ENCODE results near the gene GNL1. TPM values are rescaled to one million over a fixed set of nuclear protein-coding genes. Genes with fewer than 3 reads are reported as not detected.

Gene GNL1
- total and polyA plus RNA-seq, 9 of the 15 experiments (the other 6 are each of a cell fraction or from before 2014, with no cell fraction given) = 0.73 to 112 (median 58.0) TPM

DNA sequence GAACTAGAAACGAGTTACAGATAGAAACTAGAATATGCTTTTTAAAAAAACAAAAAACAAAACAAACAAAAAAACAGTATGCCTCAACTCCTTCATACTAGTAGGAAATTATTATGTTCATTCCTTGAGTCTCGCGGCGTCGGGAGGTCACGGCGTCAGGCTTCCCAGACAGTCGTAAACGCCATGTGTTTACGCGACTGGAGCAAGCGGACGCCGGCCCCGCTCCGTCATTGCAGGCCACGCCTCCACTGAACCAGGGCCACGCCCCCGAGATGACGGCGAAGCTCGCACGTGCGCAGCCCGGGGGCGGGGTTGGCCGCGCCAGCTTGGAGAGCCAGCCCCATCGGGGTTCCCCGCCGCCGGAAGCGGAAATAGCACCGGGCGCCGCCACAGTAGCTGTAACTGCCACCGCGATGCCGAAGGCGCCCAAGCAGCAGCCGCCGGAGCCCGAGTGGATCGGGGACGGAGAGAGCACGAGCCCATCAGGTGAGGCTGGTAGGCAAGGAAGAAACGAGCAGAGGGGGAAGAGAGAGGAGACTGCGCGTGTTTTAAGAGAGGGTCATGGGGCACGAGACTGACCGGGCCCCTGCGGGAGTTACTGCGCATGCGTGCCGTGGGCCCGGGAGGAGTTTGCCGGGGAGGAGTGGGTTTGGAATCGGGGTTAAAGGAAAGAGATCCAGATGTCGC, 14.9 kb upstream of the GNL1 start, which contains the start of gene ABCF1 (continued):
- 0 out of 2 replicates have a peak, but pooled peaks have one; percentile 30 for TF ChIP-seq PREB (CRISPR knock-in tag; IDR thresholded peaks at IDR 0.05)
- no peak for TF ChIP-seq NFE2L1 (tag; IDR thresholded peaks at IDR 0.05; ENCODE audit: borderline replicate concordance, low read depth)
- peak; percentile 12; the same call in 1 of the 2 replicates for TF ChIP-seq ZNF263 (CRISPR knock-in tag; IDR thresholded peaks at IDR 0.05; ENCODE audit: borderline replicate concordance)
- peak; percentile 71; the same call in 1 of the 2 replicates for TF ChIP-seq ZBTB9 (CRISPR knock-in tag; IDR thresholded peaks at IDR 0.05)
- no peak for TF ChIP-seq ILK (tag; IDR thresholded peaks at IDR 0.05; ENCODE audit: borderline replicate concordance, low read depth)
- TF ChIP-seq SAFB2 (IDR thresholded peaks at IDR 0.05; ENCODE audit: borderline replicate concordance, low read depth, low read length, severe bottlenecking) = no peak
- TF ChIP-seq ELF1 (tag; IDR thresholded peaks at IDR 0.05) = peak; percentile 83
- no peak for TF ChIP-seq SAFB (IDR thresholded peaks at IDR 0.05; ENCODE audit: borderline replicate concordance, low read depth, low read length)
- peak; percentile 45 for TF ChIP-seq GMEB1 (CRISPR knock-in tag; IDR thresholded peaks at IDR 0.05)
- no peak for TF ChIP-seq GTF3C2 (IDR thresholded peaks at IDR 0.05; ENCODE audit: borderline replicate concordance, extremely low read depth, insufficient read length)
- TF ChIP-seq HNRNPK (IDR thresholded peaks at IDR 0.05; ENCODE audit: low read depth, low read length, poor library complexity, severe bottlenecking) = peak; percentile 24
- TF ChIP-seq, protein P1, sequence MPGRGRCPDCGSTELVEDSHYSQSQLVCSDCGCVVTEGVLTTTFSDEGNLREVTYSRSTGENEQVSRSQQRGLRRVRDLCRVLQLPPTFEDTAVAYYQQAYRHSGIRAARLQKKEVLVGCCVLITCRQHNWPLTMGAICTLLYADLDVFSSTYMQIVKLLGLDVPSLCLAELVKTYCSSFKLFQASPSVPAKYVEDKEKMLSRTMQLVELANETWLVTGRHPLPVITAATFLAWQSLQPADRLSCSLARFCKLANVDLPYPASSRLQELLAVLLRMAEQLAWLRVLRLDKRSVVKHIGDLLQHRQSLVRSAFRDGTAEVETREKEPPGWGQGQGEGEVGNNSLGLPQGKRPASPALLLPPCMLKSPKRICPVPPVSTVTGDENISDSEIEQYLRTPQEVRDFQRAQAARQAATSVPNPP (IDR thresholded peaks at IDR 0.05; ENCODE audit: borderline replicate concordance, insufficient read depth, insufficient read length) = no peak
- TF ChIP-seq CREB1 (IDR thresholded peaks at IDR 0.05) = peak; percentile 97
- peak; percentile 93 for TF ChIP-seq CREB1 (CRISPR knock-in tag; IDR thresholded peaks at IDR 0.05)

All from K562 (cell line).